NCI-H345 treated with DMSO at 0.1 percent for 48 hours (cell line): ENCODE data around the gene HBA1.
A peak's percentile ranks its signal among the peaks of the same experiment; 100 is the strongest.
"Not testable (repeated sequence)": the region's sequence is repeated elsewhere in the genome, so short reads cannot be mapped to it uniquely, and the experiment has no call there.

ENCODE experiments used
- DNase-seq: peaks from one replicate; lab custom pipeline; 2025; ENCODE audit not compliant: unreplicated experiment; lab: John Stamatoyannopoulos, UW

Gene HBA1

GRCh38 chr16:173928-174769, 2.3 kb upstream of the HBA1 start:
- not testable (repeated sequence) for DNase-seq

- DNase-seq: no peak
Measured at GRCh38 chr16:175011-175949, 1.2 kb upstream of the HBA1 start.

- DNase-seq: not testable (repeated sequence)
Measured at GRCh38 chr16:176006-176405, 474 bp upstream of the HBA1 start.

GRCh38 chr16:177394-177822, 928 bp downstream of the HBA1 start:
- peak; percentile 100 for DNase-seq

GRCh38 chr16:177981-178667, 1.6 kb downstream of the HBA1 start:
- DNase-seq: no peak

GRCh38 chr16:178668-179015, 2.2 kb downstream of the HBA1 start:
- no peak for DNase-seq

- DNase-seq: no peak
Measured at GRCh38 chr16:179211-180092, 3.0 kb downstream of the HBA1 start.

- DNase-seq: no peak
Measured at GRCh38 chr16:180101-180675, 3.7 kb downstream of the HBA1 start, which contains the start of gene HBQ1. Gene HBQ1 (plus strand): TSS chr16:180459. CDS start chr16:180487, 28 bp downstream.

- no peak for DNase-seq
Measured at GRCh38 chr16:180681-181564, 4.4 kb downstream of the HBA1 start.

GRCh38 chr16:181565-182021, 5.1 kb downstream of the HBA1 start:
- DNase-seq: peak; percentile 34

- no peak for DNase-seq
Measured at GRCh38 chr16:183005-183404, 6.5 kb downstream of the HBA1 start.

GRCh38 chr16:185213-185612, 8.7 kb downstream of the HBA1 start:
- no peak for DNase-seq

GRCh38 chr16:185691-186090, 9.2 kb downstream of the HBA1 start:
- no peak for DNase-seq

GRCh38 chr16:187330-187729, 10.8 kb downstream of the HBA1 start:
- DNase-seq: no peak

GRCh38 chr16:188674-189073, 12.2 kb downstream of the HBA1 start:
- DNase-seq: no peak

GRCh38 chr16:189604-190186, 13.2 kb downstream of the HBA1 start:
- DNase-seq: no peak

- DNase-seq: no peak
Measured at GRCh38 chr16:191831-192230, 15.4 kb downstream of the HBA1 start.

- no peak for DNase-seq
Measured at GRCh38 chr16:192686-193085, 16.2 kb downstream of the HBA1 start.
